H1 (cell line): ENCODE data around the gene CDC42BPB. TPM values are rescaled to one million over a fixed set of nuclear protein-coding genes. Genes with fewer than 3 reads are reported as not detected.

ENCODE experiments used
- BACH1 ChIP-seq: IDR thresholded peaks from 2 replicates; pipeline ENCODE4 v1.6.1; 2012; ENCODE audit warnings: low read length, improper control_type of control experiment
- GTF2F1 ChIP-seq: IDR thresholded peaks from 2 replicates; pipeline ENCODE4 v1.6.1; 2012; ENCODE audit warnings: low read depth, low read length, improper control_type of control experiment, borderline replicate concordance
- HDAC2 ChIP-seq, 2 experiments: fragments of 300-600 bp in 1 of 2; sonication (generic) in 1 of 2; IDR thresholded peaks; 2 replicates each; pipeline ENCODE4 v1.6.1; 2011 to 2012; ENCODE audit warnings: low read depth in 2 of 2, low read length in 2 of 2, mild to moderate bottlenecking in 2 of 2, moderate library complexity in 2 of 2, borderline replicate concordance in 1 of 2, inconsistent platforms in 1 of 2
- RAD21 ChIP-seq, 2 experiments: IDR thresholded peaks in 1 of 2; conservative IDR thresholded peaks in 1 of 2; 2 replicates each; pipeline ENCODE4 v1.6.1; 2011; ENCODE audit warnings: low read depth in 2 of 2, low read length in 2 of 2, improper control_type of control experiment in 1 of 2, inconsistent platforms in 1 of 2, mild to moderate bottlenecking in 1 of 2, moderate library complexity in 1 of 2
- RNF2 ChIP-seq: fragments of 200-900, 300-1000 bp; sonication (generic); IDR thresholded peaks from 2 replicates; pipeline ENCODE4 v1.7.1; 2016; ENCODE audit warnings: borderline replicate concordance, low read depth, mild to moderate bottlenecking, antibody characterized with exemption, low read length; ENCODE audit not compliant: poor library complexity, severe bottlenecking; ENCODE audit errors: missing control alignments
- TAF1 ChIP-seq: IDR thresholded peaks from 2 replicates; pipeline ENCODE4 v1.6.1; 2011; ENCODE audit warnings: mild to moderate bottlenecking, low read depth, low read length
- TCF12 ChIP-seq: IDR thresholded peaks from 2 replicates; pipeline ENCODE4 v1.6.1; 2011; ENCODE audit warnings: low read depth, mild to moderate bottlenecking, low read length
- polyA plus RNA-seq, 7 experiments: library from polyadenylated mRNA; depleted of rRNA in 3 of 7; stranded (reverse) in 5 of 7; unstranded in 2 of 7; fragments of >200 nt in 5 of 7; fragments of 200-250 nt in 2 of 7; gene quantifications; 1 replicate in 5 of 7; 2 replicates in 1 of 7; 4 replicates in 1 of 7; pipeline versions ENCODE4 v1.2.1 to v1.2.3, GENCODE V29; 2011 to 2013; ENCODE audit warnings: missing spikeins in 2 of 7, mixed read lengths in 2 of 7
- total RNA-seq: library from RNA; stranded (reverse); fragmentation: NEBNext Ultra II Directional; extraction: Animal tissue kit (Norgen Biotek cat#: 25700); gene quantifications from 2 replicates; pipeline ENCODE4 v1.2.1, GENCODE V29; 2021

Gene CDC42BPB
- total and polyA plus RNA-seq, 2 of the 8 experiments (the other 6 are each of a cell fraction or from before 2014, with no cell fraction given): 51.2 to 88.2 TPM

DNA sequence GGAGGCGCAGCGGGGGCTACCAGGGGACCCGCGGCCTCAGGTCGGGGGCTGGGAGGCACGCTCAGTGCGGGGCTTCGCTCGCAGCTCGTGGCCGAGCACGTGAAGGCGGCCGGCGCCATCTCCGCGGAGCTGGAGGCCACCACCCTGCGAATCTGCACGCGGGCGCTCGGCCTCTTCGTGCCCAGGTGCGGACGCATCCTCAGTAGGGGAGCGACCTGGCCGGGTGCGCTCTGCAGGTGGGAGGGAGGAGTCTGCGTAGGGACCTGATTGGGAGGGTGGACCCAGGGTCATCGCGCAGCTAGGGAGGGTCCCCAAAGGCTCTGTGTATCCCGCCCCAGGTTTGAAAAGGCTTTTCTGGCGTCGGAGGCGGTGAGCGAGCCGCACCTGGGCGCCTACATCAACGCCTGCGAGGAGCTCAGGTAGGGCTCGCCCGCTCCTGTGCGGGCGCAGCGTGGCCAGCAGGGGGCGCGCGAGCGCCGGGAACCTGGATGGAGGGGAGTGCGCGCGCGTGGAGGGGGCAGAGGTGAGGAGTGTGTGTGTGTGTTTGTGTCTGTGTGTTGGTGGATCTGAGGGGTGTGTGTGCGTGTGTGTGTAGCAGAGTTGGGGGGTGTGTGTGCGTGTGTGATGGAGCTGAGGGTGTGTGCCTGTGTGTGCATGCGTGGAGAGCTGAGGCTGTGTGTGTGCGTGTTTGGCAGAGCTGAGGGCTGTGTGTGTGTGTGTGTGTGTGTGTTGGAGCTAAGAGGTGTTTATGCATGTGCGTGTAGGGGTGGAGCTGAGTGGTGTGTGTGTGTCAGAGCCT lies 47.5 kb upstream of the CDC42BPB start (continued):
- TF ChIP-seq GTF2F1 (no peak), HDAC2 (IDR thresholded peaks at IDR 0.05; ENCODE audit: borderline replicate concordance in 1 of 2, low read depth in 2 of 2, low read length in 2 of 2) (peak in 1 of 2 experiments; percentile 36; a peak in 1 of 4 replicates), TCF12 (0 out of 2 replicates have a peak, but pooled peaks have one; percentile 24), RNF2 (peak; percentile 50), TAF1 (no peak), BACH1 (peak; percentile 74), RAD21 (IDR thresholded peaks at IDR 0.05 in 1 of 2, conservative IDR thresholded peaks at IDR 0.05 in 1 of 2; ENCODE audit: low read depth in 2 of 2, low read length in 2 of 2) (peak; percentile 84 to 95)
